GM19193 (cell line): ENCODE results near the gene ATOSB.

Experiments
- POLR2A ChIP-seq: IDR thresholded peaks from 4 replicates; pipeline ENCODE4 v1.6.1; 2011; ENCODE audit not compliant: insufficient read depth, insufficient read length; ENCODE audit errors: extremely low read depth

The ATOSB gene

GRCh38 chr9:35116898-35117551, 1.4 kb upstream of the ATOSB start:
- TF ChIP-seq POLR2A = no peak

GRCh38 chr9:35116539-35116897, 856 bp upstream of the ATOSB start:
- no peak for TF ChIP-seq POLR2A

GRCh38 chr9:35114840-35115628, 628 bp downstream of the ATOSB start:
- TF ChIP-seq POLR2A = peak; percentile 8

- TF ChIP-seq POLR2A = no peak
Observed at GRCh38 chr9:35114113-35114839, 1.4 kb downstream of the ATOSB start.

GRCh38 chr9:35112257-35113020, 3.2 kb downstream of the ATOSB start:
- TF ChIP-seq POLR2A = no peak

GRCh38 chr9:35111001-35111933, 4.4 kb downstream of the ATOSB start:
- no peak for TF ChIP-seq POLR2A

GRCh38 chr9:35110327-35110761, 5.3 kb downstream of the ATOSB start:
- TF ChIP-seq POLR2A = no peak

- TF ChIP-seq POLR2A = no peak
Observed at GRCh38 chr9:35108946-35109575, 6.6 kb downstream of the ATOSB start.

GRCh38 chr9:35108461-35108860, 7.2 kb downstream of the ATOSB start:
- TF ChIP-seq POLR2A = no peak

- TF ChIP-seq POLR2A = no peak
Observed at GRCh38 chr9:35107297-35108290, 8.1 kb downstream of the ATOSB start.

- no peak for TF ChIP-seq POLR2A
Observed at GRCh38 chr9:35106343-35106730, 9.3 kb downstream of the ATOSB start.
